Peyer's patch (tissue), 4 donors: ENCODE measurements around the gene CTDSP1.

ENCODE experiments used
- POLR2A ChIP-seq, 2 donors: fragments of 450-650 bp; IDR thresholded peaks; one replicate each; pipeline ENCODE4 v1.5.1; 2017; ENCODE audit warnings: antibody characterized with exemption in 2 of 2, mild to moderate bottlenecking in 2 of 2, moderate library complexity in 2 of 2
- TF ChIP-seq, protein P1 (sequence below), 6 experiments: fragments of 450-650 bp in 4 of 6; fragments of 200-600 bp in 2 of 6; sonication (generic) in 1 of 6; IDR thresholded peaks; one replicate each; pipeline ENCODE4 v1.5.1; 2017 to 2019; ENCODE audit warnings: antibody characterized with exemption in 6 of 6, mild to moderate bottlenecking in 3 of 6, moderate library complexity in 1 of 6

GRCh38 chr2:218393750-218394290 is 5.8 kb upstream of the CTDSP1 start:
- no peak for TF ChIP-seq POLR2A (IDR thresholded peaks at IDR 0.05)
- TF ChIP-seq, protein P1, sequence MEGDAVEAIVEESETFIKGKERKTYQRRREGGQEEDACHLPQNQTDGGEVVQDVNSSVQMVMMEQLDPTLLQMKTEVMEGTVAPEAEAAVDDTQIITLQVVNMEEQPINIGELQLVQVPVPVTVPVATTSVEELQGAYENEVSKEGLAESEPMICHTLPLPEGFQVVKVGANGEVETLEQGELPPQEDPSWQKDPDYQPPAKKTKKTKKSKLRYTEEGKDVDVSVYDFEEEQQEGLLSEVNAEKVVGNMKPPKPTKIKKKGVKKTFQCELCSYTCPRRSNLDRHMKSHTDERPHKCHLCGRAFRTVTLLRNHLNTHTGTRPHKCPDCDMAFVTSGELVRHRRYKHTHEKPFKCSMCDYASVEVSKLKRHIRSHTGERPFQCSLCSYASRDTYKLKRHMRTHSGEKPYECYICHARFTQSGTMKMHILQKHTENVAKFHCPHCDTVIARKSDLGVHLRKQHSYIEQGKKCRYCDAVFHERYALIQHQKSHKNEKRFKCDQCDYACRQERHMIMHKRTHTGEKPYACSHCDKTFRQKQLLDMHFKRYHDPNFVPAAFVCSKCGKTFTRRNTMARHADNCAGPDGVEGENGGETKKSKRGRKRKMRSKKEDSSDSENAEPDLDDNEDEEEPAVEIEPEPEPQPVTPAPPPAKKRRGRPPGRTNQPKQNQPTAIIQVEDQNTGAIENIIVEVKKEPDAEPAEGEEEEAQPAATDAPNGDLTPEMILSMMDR (IDR thresholded peaks at IDR 0.05): no peak
